HepG2 (cell line): ENCODE measurements around the gene ALDH1A1. TPM values are rescaled to one million over a fixed set of nuclear protein-coding genes. Genes with fewer than 3 reads are reported as not detected.

Experiments
- ATAC-seq: fragments of 200-7000 bp; cut with Tn5 transposase; 3 replicates; pipeline ENCODE4 v1.9.1; 2020; ENCODE audit warnings: mild to moderate bottlenecking, moderate library complexity
- BruUV-seq: library from RNA; stranded (reverse); fragments of 400-500 nt; replicated peaks from 2 replicates; lab custom pipeline; 2021; lab: Mats Ljungman, UMichigan
- CTCF ChIA-PET: fragments of 300-600 bp; formaldehyde crosslinking; extraction: SDS; loops from one replicate; lab custom pipeline; 2021; ENCODE audit warnings: low total read pairs, inconsistent platforms, low intra/inter-chr PET ratio; lab: Yijun Ruan, JAX
- POLR2A ChIA-PET: fragments of 350-600 bp; sonication (Branson Sonifier 250); formaldehyde crosslinking; loops from one replicate; lab custom pipeline; 2020; ENCODE audit warnings: antibody characterized with exemption, inconsistent platforms; lab: Yijun Ruan, JAX
- DNase-seq: peaks from one replicate; pipeline ENCODE4 v3.0.0-alpha.2; 2015; ENCODE audit warnings: low spot score
- FAIRE-seq: peaks from 3 replicates; lab custom pipeline; 2011; peaks lifted over from hg19 to GRCh38; lab: Jason Lieb, UNC
- H2AFZ ChIP-seq: one replicate; pipeline ENCODE4 v1.6.1; 2011; ENCODE audit warnings: low read length, inconsistent platforms
- H3K27ac ChIP-seq: fragments of 300-600 bp; 3 replicates; pipeline ENCODE4 v1.8.0; 2011; ENCODE audit warnings: mixed run types, mild to moderate bottlenecking, mixed read lengths, low read length, inconsistent platforms; ENCODE audit not compliant: insufficient read depth; ENCODE audit errors: extremely low read length
- H3K27me3 ChIP-seq, 2 experiments: fragments of 200-600 bp in 1 of 2; 2 replicates in 1 of 2; 3 replicates in 1 of 2; pipeline versions ENCODE4 v1.6.0 to v1.8.0; 2011; ENCODE audit warnings: low read length in 2 of 2, mild to moderate bottlenecking in 2 of 2, moderate library complexity in 2 of 2, inconsistent platforms in 1 of 2; ENCODE audit not compliant: insufficient read depth in 2 of 2, control insufficient read depth in 1 of 2
- H3K36me3 ChIP-seq, 2 experiments: fragments of 200-600 bp in 1 of 2; replicated peaks in 1 of 2; 2 replicates in 1 of 2; 3 replicates in 1 of 2; pipeline versions ENCODE4 v1.5.1 to v1.8.0; 2011; ENCODE audit warnings: low read length in 2 of 2, inconsistent platforms in 1 of 2; ENCODE audit not compliant: insufficient read depth in 2 of 2, control insufficient read depth in 1 of 2
- H3K4me1 ChIP-seq: 2 replicates; pipeline ENCODE4 v1.5.1; 2012; ENCODE audit warnings: low read length, inconsistent platforms; ENCODE audit not compliant: insufficient read depth
- H3K4me2 ChIP-seq: 2 replicates; pipeline ENCODE4 v1.6.0; 2011; ENCODE audit warnings: low read depth, low read length, inconsistent platforms
- H3K4me3 ChIP-seq, 3 experiments: fragments of 200-600 bp in 1 of 3; sonication (generic), shearing (Covaris generic) in 1 of 3; replicated peaks in 1 of 3; 2 replicates each; pipeline ENCODE4 v1.5.1; 2011 to 2016; ENCODE audit warnings: low read length in 3 of 3, inconsistent platforms in 2 of 3, low read depth in 2 of 3, mild to moderate bottlenecking in 2 of 3, control low read depth in 1 of 3, mixed read lengths in 1 of 3; ENCODE audit not compliant: insufficient read depth in 1 of 3
- H3K79me2 ChIP-seq: one replicate; pipeline ENCODE4 v1.6.1; 2011; ENCODE audit warnings: low read length, inconsistent platforms; ENCODE audit not compliant: insufficient read depth
- H3K9ac ChIP-seq: 2 replicates; pipeline ENCODE4 v1.6.0; 2011; ENCODE audit warnings: mild to moderate bottlenecking, low read depth, low read length, inconsistent platforms; ENCODE audit not compliant: insufficient read depth
- H3K9me3 ChIP-seq: 2 replicates; pipeline ENCODE4 v1.5.1; 2012; ENCODE audit warnings: mild to moderate bottlenecking, low read length
- H4K20me1 ChIP-seq: 2 replicates; pipeline ENCODE4 v1.6.0; 2011; ENCODE audit warnings: inconsistent platforms, mild to moderate bottlenecking, low read length, moderate library complexity; ENCODE audit not compliant: insufficient read depth
- ARID5B ChIP-seq: IDR thresholded peaks from 2 replicates; pipeline ENCODE4 v1.4.0; 2020; ENCODE audit warnings: mild to moderate bottlenecking, missing genetic modification reagents
- CEBPB ChIP-seq: IDR thresholded peaks from 2 replicates; pipeline ENCODE4 v1.6.1; 2011; ENCODE audit warnings: low read depth, low read length, improper control_type of control experiment, borderline replicate concordance
- DRAP1 ChIP-seq: IDR thresholded peaks from 2 replicates; pipeline ENCODE4 v1.6.1; 2016; ENCODE audit warnings: missing genetic modification reagents, missing compliant biosample characterization
- EP300 ChIP-seq, 3 experiments: sonication (generic) in 1 of 3; formaldehyde crosslinking in 1 of 3; IDR thresholded peaks; 2 replicates each; pipeline versions ENCODE4 v1.5.1 to v1.6.1; 2011 to 2020; ENCODE audit warnings: low read depth in 2 of 3, low read length in 2 of 3, borderline replicate concordance in 1 of 3, improper control_type of control experiment in 1 of 3, mild to moderate bottlenecking in 1 of 3, missing genetic modification reagents in 1 of 3, moderate library complexity in 1 of 3
- HCFC1 ChIP-seq: fragments of 150-350 bp; IDR thresholded peaks from 2 replicates; pipeline ENCODE4 v1.6.1; 2014; ENCODE audit warnings: low read depth, low read length
- MAFF ChIP-seq: IDR thresholded peaks from 2 replicates; pipeline ENCODE4 v1.6.1; 2011; ENCODE audit warnings: low read depth, low read length, improper control_type of control experiment
- POGZ ChIP-seq: sonication (generic); formaldehyde crosslinking; IDR thresholded peaks from 2 replicates; pipeline ENCODE4 v1.4.0; 2020; ENCODE audit warnings: mild to moderate bottlenecking, missing genetic modification reagents
- POLR2G ChIP-seq: fragments of 200-400 bp; formaldehyde crosslinking; IDR thresholded peaks from 2 replicates; pipeline ENCODE4 v1.6.1; 2018; ENCODE audit warnings: mild to moderate bottlenecking, low read depth, low read length, moderate library complexity
- ZNF136 ChIP-seq: sonication (generic); formaldehyde crosslinking; IDR thresholded peaks from 2 replicates; pipeline ENCODE4 v1.8.1; 2022; ENCODE audit warnings: low read depth, mild to moderate bottlenecking, moderate library complexity, missing genetic modification reagents
- ZNF746 ChIP-seq: sonication (generic); formaldehyde crosslinking; IDR thresholded peaks from 2 replicates; pipeline ENCODE4 v1.8.0; 2022; ENCODE audit warnings: mild to moderate bottlenecking, missing genetic modification reagents
- WGBS: methylation state at CpG from one replicate; pipeline ENCODE4 v1.1.6; 2017; ENCODE audit warnings: low lambda C conversion rate; 5-methylcytosine and 5-hydroxymethylcytosine counted together
- in situ Hi-C: cut with HindIII; loops from 2 replicates; pipeline ENCODE4 v1.10.0; 2017; ENCODE audit warnings: low pct_unique_long_range_greater_than_20kb; ENCODE audit not compliant: extremely low pct_ligation_motif_present
- intact Hi-C: fragments of 100-400 bp; cut with micrococcal nuclease; formaldehyde crosslinking; loops from one replicate; pipeline ENCODE4 v1.10.0; 2022; ENCODE audit not compliant: unreplicated experiment
- polyA plus RNA-seq, 8 experiments: library from polyadenylated mRNA; depleted of rRNA in 3 of 8; stranded (reverse) in 7 of 8; unstranded in 1 of 8; fragments of >200 nt; fragmentation: Illumina TruSeq in 4 of 8; extraction: Trizol in 4 of 8; gene quantifications; 2 replicates each; pipeline versions ENCODE4 v1.2.1 to v1.2.3, GENCODE V29; 2011 to 2016; ENCODE audit warnings: low read depth in 4 of 8, missing spikeins in 1 of 8, mixed read lengths in 1 of 8; ENCODE audit not compliant: insufficient read depth in 1 of 8
- total RNA-seq, 5 experiments: library from RNA; depleted of rRNA; stranded (reverse); fragments of >200 nt; fragmentation: Illumina TruSeq; extraction: Trizol; gene quantifications; 2 replicates each; pipeline ENCODE4 v1.2.3, GENCODE V29; 2016; ENCODE audit warnings: low read depth in 1 of 5
- TF ChIP-seq, protein P1 (sequence below): sonication (generic); formaldehyde crosslinking; IDR thresholded peaks from 2 replicates; pipeline ENCODE4 v1.4.0; 2020; ENCODE audit warnings: mild to moderate bottlenecking, missing genetic modification reagents
- TF ChIP-seq, protein P2 (sequence below): sonication (generic); formaldehyde crosslinking; IDR thresholded peaks from 2 replicates; pipeline ENCODE4 v1.4.0; 2020; ENCODE audit warnings: missing genetic modification reagents

The ALDH1A1 gene
- total and polyA plus RNA-seq, 2 of the 13 experiments (the other 11 are each of a cell fraction or from before 2014, with no cell fraction given): 88.2 to 439 TPM

DNA sequence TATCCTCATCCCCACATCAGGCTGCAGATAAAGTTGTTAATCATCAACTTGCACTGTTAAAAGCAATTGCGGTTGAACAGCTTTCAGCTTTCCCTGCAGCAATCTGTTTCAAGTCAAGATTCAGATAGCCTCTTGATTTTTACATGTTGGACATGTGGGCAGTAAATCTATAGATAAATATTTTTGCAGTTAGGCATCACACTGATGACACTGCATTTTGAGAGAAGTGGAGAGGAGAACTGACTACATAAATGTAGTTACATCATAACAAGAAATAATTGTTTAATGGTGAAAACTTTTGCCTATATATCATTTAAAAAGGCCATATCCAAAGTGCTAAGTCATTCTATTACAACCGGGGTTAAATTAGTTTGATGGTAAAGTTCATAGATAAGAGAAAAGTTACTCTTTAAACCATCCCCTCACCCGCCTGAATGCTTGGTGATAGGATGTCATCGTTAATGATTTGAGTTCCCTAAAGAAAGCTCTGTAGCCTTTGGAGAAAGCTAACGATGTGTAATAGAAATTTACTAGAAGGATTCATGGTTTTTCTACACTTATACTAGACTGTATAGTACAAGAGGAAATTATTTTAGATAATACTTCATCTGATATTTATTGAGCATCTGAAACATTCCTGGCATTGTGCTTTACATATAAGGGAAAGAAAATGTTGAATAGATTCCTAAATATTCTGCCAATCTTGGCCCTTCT is 30.8 kb upstream of the ALDH1A1 start:
- Histone ChIP-seq H3K4me3 (peak overlapping the region in 2 of 3 experiments; percentile 40; a peak in 2 of 6 replicates), H2AFZ (peak overlapping the region; percentile 58), H3K4me2 (peak overlapping the region; percentile 73), H3K27ac (peak overlapping the region; percentile 99), H3K4me1 (peaks cover 78% of the 10 kb centered on the region), H4K20me1 (no peaks in the 10 kb centered on the region), H3K9ac (peak overlapping the region; percentile 67), H3K27me3 (no peaks in the 10 kb centered on the region), H3K36me3 (no peaks in the 10 kb centered on the region), H3K9me3 (no peaks in the 10 kb centered on the region), H3K79me2 (no peaks in the 10 kb centered on the region)
- POLR2A ChIA-PET: interaction anchor here (0.5 to 2.4 kb wide), 13 partner anchors 10 to 1228 kb away, joined by 3 to 22 read pairs (median 4); no protein-coding TSS in a partner anchor
- TSS peak; percentile 95 for BruUV-seq
- in situ Hi-C loops: no loop called here
- CTCF ChIA-PET: no interaction called here
- peak; percentile 87 for DNase-seq
- FAIRE-seq: no peak
- WGBS: 2% methylated on average over 5 of the region's 5 CpGs
- intact Hi-C loops: loop anchor here (1.0 to 2.0 kb wide), 2 partner anchors 30 to 39 kb away; partner anchors contain the start of gene ALDH1A1
- ATAC-seq: peak; percentile 90
- TF ChIP-seq MAFF: peak; percentile 44
- TF ChIP-seq, protein P1, sequence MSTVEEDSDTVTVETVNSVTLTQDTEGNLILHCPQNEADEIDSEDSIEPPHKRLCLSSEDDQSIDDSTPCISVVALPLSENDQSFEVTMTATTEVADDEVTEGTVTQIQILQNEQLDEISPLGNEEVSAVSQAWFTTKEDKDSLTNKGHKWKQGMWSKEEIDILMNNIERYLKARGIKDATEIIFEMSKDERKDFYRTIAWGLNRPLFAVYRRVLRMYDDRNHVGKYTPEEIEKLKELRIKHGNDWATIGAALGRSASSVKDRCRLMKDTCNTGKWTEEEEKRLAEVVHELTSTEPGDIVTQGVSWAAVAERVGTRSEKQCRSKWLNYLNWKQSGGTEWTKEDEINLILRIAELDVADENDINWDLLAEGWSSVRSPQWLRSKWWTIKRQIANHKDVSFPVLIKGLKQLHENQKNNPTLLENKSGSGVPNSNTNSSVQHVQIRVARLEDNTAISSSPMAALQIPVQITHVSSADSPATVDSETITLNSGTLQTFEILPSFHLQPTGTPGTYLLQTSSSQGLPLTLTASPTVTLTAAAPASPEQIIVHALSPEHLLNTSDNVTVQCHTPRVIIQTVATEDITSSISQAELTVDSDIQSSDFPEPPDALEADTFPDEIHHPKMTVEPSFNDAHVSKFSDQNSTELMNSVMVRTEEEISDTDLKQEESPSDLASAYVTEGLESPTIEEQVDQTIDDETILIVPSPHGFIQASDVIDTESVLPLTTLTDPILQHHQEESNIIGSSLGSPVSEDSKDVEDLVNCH (CRISPR knock-in tag): no peak
- TF ChIP-seq POLR2G: peak; percentile 14; the same call in 1 of the 2 replicates
- TF ChIP-seq, protein P2, sequence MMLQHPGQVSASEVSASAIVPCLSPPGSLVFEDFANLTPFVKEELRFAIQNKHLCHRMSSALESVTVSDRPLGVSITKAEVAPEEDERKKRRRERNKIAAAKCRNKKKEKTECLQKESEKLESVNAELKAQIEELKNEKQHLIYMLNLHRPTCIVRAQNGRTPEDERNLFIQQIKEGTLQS (CRISPR knock-in tag): peak; percentile 68; the same call in 1 of the 2 replicates
- peak; percentile 45; the same call in 1 of the 2 replicates for TF ChIP-seq POGZ (CRISPR knock-in tag)
- peak in 1 of 2 experiments; percentile 71; a peak in 2 of 4 replicates for TF ChIP-seq EP300 (IDR thresholded peaks at IDR 0.05; ENCODE audit: low read depth in 2 of 2, low read length in 2 of 2)
- TF ChIP-seq EP300 (CRISPR knock-in tag; IDR thresholded peaks at IDR 0.05; ENCODE audit: borderline replicate concordance): no peak; the same call in 1 of the 2 replicates
- TF ChIP-seq HCFC1: no peak
- TF ChIP-seq DRAP1 (CRISPR knock-in tag): peak; percentile 74; the same call in 1 of the 2 replicates
- peak; percentile 38 for TF ChIP-seq ARID5B (CRISPR knock-in tag)
- no peak for TF ChIP-seq ZNF136 (CRISPR knock-in tag)
- TF ChIP-seq ZNF746 (CRISPR knock-in tag): no peak
- no peak for TF ChIP-seq CEBPB
